ENCODE measurements around the gene KRT3.

KRT3 gene

DNA sequence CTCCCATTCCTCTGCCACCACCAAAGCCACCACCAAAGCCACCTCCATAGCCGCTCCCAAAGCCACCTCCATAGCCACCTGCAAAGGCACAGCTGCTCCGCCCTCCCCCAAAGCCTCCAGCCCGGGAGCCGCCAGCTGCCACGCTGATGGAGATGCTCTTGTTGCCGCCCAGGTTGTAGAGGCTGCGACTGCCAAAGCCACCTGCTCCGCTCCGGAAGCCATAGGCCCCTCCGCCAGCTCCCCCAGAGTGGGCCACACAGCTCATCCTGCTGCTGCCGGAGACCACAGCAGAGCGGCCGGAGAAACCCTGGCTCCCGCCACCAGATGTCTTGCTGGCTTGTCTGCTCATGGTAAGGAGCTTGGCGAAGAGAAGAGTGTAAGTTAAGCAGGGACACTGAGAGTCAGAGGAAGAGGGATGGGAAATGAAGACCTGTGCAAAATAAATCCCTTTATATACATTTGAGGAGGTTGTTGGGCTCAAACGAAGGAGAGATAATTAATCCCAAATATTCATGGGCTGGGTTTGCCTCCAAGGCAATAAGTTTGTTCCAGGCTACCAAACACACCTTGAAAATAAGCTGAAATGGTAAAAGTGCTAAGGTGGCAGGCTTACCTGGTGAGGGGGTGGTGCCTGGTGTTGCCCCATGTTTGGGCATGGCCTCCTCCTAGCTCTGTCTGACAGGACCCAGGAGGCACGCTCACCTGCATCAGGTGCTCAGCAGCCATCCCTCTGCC lies at the start of gene KRT3:
KRT3 (minus strand) TSS at position 424 of the 735 bp plus-strand sequence; CDS start at position 349, 75 bp downstream.
- no peak for DNase-seq

DNA sequence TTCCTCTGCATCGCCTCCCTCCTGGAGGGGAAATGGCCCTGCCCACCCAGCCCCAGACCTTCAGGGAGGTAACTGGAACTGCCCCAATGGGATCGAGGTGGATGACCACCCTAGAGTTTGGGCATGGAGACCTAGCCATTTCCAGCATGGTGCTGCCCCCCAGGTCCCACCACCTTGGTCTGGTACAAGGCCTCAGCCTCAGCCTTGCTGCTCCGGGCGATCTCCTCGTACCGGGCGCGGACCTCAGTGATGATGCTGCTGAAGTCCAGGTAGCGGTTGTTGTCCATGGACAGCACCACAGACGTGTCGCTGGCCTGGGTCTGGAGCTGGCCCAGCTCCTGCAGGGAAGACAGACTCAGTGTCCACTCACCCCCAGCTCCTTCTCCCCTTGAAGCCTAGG lies 48.5 kb upstream of the KRT3 start:
- no peak for DNase-seq

DNA sequence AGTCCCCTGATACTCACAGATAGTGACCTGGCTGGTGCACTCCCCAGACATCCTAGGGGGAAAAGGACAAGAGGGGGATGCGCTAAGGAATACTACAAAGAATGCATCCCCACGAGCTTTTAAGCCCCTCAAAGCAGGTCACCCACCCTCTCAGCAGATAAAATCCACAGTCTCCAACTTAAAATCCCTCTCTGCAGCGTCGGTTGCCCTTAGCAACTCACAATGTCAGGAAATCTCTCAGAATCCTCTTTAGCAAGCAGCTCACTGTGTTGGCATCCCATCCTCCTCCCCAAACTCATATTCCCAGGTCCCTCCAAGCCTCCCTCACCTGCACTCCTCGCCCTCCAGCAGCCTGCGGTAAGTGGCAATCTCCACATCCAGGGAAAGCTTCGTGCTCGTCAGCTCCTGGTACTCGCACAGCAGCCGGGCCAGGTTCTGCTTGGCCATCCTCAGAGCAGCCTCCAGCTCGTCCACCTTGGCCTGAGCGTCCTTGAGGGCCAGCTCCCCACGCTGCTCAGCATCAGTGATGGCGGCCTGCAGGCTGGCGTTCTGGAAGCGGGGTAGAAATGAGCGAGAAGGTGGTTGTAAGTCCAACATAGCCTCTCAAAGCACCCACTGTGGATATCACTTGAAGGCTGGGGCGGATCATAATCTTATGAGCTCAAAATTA lies 43.7 kb upstream of the KRT3 start:
- DNase-seq, result no peak

DNA sequence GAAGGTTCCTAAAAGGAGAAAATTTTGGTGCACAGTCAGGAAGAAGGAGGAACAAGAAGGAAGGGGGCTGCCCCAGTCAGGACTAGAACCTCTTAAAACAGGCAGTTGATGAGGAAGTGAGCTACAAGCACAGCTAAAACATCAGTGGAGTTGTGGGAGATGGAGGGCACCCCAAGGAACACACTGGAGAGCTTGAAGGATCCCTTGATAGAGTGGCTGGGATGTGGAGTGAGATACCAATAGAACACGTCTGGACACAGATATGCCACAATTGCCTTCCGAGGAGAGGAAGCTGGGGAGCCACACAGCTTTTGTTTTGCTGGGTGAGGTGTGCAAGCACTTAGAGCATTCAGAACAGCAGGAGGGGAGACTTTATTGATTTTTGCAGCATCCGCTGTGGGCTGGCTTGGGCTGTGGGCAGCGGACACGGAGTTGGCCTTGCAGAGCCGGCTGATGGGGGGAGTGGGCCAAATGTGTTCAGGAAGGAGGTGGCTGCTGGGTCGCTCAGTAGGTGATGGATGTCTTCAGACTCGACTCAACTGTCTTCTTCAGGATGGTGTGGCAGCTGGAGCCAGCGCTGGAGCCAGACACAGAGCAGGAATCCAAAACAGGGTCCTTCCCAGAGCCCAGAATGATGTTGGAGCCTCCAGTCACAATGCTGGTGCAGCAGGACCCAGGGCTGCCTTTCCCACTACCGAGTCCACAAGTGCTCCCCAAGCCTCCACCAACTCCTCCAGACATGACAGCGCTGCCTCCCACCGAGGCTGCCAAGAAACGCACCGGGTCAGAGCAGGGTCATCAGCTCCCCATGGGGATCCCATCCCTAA lies 42.9 kb upstream of the KRT3 start:
- no peak for DNase-seq

DNA sequence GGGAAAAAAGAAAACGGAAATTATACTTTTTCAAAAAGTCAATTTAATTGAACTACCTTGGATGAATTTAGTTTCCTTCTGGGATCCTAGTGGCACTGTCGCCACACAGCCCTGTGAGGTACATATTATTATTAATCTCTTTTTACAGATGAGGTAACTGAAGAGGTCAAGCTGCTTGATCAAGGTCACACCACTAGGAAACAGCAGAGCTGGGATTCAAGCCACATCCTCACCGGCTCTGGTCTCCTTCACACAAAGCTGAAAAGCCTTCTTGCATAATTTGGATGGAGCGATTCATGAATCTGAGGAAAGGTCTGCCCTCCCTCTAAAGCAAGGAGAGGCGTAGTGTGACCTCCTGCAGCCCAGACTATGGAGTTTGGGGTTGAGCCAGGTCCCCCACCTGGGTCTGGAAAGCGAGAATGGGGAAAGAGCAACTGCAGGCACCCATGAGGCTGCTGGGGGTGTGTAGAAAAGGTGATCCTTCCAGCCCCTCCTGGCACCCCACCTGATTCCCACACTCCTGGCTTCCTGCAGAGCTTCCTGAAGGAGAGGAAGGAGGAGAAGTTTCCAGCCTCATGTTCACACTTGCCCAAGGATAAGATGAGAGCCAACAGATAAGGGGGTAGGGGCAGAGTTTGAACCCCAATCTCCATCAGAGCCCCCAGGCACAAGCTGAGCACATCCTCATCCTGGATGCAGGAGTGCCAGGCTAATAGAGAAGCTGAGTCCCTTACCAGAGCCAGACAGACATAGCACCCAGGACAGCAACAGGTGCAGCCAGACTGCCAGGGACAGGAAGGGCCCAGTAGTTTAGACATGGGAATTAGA lies 42.1 kb upstream of the KRT3 start:
- DNase-seq, result no peak

DNA sequence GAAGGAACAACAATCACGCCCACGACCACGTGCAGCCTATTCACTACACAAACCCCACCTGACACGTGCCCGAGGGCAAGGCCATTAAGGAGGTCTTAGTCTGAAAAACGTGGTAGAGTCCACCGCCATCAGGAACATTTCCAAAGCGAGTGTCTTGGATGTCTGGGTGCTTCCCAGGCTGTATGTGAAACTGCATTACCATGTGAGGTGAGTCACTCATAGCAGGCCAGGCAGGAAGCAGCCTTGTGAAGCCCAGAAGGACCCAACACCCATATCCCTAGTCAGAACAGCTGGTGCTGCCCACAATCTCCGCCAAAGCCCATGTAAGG lies 41.5 kb upstream of the KRT3 start:
- DNase-seq, result peak; percentile 73

DNA sequence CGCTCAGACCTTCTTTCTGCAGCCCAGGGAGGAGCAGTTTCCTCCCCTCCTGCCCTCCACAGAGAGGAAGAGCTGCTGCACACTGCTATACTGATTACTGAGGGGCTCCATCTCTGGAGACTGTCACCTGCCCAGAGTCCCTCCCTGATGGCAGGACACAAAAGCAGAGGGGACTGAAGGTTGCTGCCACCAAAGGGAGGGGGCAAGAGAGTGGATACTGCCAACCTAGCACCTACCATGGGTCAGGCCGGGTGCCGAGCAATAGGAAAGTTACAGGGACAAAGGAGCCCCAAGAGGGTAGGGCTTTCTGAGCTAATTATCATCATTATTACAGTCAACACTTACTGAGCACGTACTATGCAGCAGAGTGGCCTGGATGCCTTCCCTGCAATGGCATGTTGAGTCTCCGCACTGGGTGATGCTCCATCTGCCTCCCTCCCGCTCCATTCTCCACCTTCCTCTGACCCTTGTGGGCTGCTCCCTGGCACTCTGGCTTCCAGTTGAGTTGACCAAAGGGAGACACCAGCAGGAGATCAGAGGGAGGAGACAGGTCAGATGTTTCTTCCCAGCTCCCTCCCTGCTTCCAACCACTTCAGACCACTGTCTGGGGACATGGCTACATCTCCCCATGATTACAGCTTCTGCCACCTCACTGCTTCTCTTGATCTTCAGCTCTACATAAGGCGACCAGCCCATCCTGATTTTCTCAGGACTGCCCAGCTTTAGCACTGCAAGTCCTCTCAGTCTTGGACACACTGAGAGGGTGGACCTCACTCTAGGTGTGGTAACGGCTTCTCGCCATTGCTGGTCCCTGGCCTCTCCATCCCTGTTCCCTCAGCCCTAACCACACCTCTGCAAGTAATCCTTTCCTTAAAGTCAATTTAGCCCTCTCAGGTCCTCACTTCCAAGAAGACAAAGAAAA lies 40.8 kb upstream of the KRT3 start:
- no peak for DNase-seq

DNA sequence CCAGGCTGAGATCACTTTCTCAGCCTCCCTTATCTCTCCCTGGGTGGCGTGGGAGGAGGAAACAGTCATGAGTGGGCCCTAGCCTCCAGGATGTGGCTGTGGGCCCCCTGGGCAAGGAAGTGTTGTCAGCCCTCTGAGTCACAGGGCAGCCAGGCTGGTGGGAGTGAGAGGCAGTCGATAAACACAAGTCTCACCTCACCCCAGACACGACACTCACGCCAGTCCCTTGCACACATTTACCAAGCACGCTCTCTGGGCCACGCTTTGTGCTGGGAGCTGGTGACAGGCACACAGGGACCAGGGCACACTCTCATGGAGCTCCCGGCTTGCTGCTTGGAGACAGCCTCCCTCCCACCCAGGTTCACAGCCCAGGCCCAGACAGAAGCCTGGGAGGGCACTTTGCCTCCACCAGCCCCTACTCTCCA lies 40.1 kb upstream of the KRT3 start:
- peak; percentile 32 for DNase-seq

DNA sequence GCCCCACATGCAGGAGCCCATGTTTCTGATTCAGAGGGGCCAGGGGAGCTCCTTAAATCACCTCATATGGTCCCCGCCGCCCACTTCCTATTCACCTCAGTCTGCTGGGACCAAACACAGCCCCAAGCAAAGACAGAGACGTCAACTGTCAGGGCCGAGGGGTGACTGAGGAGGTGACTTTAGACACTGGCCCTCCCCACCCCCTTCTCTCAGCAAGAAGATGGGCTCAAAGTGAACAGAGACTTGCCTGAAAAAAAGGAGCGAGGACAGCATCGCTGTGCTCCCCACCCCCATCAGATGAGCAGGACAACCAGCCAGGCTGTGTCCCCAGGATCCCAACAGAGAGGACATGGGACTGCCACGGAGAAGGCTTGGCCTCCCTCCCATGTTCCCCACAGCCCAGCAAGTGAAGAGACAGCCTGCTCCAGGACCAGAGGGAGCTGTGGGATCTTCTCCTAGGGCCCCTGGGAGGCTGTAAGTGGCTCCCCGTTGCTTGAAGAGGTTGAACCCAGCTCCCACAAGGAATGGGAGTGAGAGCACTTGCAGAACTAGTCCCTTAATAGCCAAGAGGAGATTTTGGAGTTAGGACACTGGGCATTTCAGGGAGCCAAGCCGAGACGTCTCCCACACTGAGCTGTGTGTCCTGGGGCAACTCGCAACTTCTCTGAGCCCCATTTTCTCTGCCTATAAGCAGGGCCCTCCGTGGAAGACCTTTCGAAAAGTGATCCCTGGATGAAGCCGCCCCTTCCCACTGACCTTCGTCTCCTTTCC lies 39.5 kb upstream of the KRT3 start:
- DNase-seq, result no peak

DNA sequence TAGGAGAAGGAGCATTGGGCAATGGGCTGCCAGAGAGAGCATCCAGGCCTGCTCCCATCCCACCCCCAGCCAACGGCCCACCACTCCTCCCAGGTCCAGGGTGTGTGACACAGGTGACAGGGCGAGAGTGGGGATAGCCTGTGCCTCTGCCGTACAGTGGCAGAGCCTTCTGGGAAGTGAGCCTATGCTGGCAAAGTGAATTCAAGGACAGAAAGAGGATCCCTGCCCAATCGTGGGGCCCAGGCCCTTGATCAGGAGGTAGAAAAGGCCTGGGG lies 38.7 kb upstream of the KRT3 start:
- no peak for DNase-seq

DNA sequence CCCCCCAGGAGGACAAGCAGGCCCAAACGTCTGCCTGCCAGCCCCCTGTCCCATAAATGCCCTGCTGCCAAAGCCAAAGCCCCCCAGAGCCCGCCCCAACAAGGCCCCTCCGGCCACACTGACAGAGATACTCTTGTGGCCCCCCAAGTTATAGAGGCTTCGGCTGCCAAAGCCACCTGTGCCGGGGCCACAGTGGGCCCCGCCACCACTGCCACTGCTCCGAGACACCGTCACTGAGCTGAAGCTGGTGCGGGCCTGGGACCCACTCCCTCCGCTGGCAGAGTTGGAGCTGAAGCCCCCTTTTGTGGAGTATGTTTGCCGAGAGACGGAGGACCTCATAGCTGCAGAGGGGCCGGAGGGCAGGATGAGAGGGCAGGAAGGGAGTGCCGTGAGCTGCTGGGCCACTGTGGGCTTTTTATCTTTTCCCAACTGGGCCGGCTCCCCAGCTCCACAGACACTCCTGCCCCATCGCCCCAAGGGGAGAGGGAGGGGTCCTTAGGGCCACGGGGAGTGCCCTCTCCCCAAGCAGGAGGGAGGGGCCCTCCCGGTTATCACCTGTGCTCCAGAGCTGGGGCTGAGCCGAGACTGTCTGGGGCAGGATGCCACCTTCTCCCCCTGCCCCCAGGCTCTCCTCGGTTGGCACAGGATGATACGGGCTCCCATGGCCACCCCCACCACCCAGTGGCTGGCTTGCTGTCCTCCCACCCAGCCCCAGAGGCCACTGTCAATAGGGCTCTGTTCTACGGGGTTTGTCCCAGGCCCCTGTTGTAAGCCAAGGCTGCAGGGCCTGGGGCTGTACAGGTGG lies 38.2 kb upstream of the KRT3 start, which contains the start of gene KRT79:
KRT79 (minus strand) TSS at position 390 of the 805 bp plus-strand sequence; CDS start at position 339, 51 bp downstream.
- no peak for DNase-seq

DNA sequence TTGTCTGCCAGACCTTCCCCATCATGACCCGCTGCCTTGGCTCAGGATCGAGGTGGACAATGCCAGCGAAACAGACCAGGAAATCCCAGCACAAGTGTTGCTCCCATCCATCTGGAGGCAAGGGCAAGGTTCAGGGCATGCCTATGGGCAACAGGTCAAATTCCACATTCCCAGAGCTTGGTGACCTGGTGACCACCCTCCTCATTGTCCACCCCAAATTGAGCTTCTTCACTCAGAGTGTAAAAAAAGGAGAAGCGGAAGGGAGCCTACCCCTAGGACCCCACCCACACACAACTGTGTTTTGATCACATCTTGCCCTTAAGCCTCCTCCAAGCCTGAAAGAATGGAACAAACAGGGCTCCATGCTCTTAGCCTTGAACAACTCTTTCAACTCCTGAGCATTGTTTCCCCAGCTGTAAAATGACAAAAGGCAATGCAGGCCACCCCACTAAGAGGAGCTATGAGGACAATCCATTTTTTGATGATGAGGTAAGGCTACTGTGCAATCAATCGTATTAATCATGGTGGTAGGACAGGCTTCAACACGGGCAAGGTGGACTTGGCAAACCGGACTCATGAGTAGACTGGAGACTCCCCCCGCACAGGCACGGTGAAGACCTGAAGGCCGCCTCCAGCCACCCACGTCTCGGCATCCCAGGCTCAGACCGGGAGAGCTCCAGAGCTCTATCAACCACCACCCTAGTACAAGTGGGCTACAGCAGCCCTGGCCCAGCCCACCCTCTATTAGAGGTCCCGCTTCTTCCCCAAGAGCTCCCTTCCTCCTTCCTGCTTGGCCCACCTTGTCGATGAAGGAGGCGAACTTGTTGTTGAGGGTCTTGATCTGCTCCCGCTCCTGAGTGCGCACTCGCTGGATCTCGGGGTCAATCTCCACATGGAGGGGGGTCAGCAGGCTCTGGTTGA lies 37.3 kb upstream of the KRT3 start:
- no peak for DNase-seq

DNA sequence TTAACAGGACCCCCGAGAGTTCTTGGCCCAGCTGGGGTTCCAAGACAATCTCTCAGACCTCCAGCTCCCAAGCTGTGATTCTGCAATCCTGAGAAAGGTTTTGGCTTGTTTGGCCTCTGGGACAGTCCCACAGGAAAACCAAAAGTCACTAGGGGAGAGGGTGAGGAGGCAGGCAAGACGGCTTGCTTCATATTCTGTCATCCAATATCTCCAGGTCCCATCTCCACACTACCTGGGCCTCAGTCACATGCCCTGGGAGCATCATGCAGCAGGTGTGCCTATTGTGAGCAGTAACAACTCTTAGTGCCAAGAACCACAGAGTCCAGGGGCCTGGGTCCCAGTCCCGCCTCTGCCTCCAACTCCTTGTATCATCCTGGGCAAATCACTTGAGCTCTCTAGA lies 36.5 kb upstream of the KRT3 start:
- no peak for DNase-seq

DNA sequence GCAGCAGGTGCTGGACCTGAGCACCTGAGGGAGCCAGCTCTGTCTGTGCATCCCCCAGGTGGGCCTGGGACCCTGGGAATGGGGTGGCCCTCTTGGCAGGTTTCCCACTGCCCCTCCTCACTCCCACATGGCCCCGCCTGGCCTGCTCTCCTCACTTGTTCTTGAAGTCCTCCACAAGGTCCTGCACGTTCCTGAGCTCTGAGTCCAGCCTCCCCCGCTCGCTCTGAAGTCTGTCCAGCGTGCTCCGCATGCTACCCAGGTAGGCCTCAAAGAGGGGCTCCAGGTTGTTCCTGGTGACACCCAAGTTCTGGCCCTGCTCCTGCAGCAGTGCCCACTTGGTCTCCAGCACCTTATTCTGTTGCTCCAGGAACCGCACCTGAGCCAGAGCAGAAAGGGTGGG lies 35.3 kb upstream of the KRT3 start:
- no peak for DNase-seq

DNA sequence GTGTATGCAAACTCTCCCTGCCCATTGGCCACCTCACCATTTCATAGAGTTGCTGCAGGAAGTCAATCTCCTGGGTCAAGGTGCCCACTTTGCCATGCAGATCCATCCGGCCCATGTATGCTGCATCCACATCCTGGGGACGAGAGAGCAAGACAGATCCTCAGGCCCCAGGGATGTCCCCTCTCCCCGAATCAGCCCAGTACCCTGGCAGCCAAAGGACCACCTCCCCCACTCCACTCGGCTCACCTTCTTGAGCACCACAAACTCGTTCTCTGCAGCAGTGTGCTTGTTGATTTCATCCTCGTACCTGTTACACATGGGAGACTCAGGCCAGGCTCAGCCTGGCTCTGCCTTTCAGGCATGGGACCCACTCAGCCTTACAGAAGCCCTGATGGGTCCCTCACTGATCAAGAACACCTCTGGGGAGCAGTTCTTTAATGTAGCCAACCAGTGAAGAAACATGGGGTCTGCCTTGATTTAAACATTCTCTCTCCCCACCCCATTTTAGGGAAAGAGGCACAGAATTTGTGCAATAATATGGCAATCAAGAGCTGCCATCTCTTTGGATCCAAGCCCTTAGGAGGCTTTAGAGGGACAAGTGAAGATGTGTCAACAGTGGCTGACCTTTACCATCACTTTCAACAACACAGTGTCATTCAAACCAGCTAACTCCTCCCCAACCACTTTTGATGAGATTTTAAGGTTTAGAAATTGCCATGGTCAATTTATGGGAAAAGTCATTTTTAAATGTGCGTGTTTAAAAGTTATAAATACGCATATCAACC lies 34.3 kb upstream of the KRT3 start:
- DNase-seq, result no peak

DNA sequence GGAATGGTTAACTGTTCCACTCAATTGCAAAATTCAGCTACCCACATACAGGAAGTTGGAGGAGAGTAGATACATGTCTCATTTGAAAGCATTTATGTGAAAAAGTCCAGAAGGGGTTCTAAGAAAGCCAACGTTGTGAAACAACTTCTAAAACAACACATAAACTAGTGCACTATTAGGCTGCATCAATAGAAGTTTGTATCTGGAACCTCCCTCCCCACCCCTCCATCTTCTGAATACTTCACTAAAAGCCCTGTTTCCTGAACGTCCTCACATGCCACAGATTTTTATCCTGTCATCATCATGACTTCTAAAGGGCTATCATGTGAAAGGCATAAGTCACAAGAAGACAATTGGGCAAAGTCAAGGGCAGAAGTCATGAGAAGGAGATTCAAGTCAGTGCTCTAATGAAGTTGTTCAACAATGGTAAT lies 32.7 kb upstream of the KRT3 start:
- no peak for DNase-seq

DNA sequence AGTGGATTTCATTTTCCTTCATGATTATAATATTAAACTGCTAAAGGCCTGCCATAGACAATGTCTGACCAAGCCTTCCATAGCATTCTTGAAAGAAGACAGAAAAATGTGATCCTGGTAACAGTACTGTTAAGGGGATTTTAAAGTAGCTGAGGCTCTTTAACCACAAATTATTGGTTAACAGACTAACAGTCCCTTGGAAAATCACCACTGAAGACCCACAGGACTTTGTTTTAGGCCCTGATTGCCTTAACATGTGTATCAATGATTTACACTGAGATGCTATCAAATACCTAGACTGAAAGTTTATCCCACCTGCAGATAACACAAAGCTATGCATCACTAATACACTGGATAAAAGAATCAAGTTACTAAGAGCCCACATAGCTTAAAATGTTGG lies 32.2 kb upstream of the KRT3 start:
- DNase-seq, result no peak

DNA sequence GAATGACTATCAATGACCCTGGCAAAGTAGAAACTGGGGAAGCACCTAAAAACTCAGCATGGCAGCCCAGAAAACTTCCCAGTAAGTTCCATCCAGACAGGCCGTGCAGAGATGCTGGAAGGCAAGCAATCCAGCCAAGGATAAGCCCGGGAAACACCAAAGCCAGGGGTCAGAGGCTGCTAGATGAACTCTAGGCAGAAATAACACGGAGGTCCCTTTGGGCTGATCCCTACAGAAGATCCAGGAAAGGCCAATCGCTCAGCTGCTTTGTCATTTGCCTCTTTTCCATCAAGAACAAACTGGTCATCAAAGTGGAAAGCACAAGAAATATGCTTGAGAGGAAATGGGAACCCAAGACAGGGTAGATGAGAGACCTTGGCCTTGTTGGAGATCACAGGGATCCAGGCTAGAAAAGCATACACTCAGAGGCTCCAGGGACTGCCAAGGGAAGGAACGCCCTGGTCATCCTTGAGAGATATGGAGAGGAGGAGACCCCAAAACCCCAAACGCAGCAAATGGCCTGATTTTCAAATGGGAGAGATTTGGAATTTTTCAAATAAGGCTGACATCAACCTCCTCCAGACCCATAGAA lies 31.7 kb upstream of the KRT3 start:
- DNase-seq, result no peak

Measured in fibroblast of upper back skin (primary cell).